Adipocyte (in vitro differentiated cells): ENCODE data around the gene GNAL.

Experiments
- DNase-seq: peaks from one replicate; pipeline ENCODE4 v3.0.0-alpha.2; 2015; ENCODE audit warnings: low read depth
- H3K27me3 ChIP-seq: replicated peaks from 2 replicates; pipeline ENCODE4 v1.7.0; 2013; ENCODE audit warnings: mild to moderate bottlenecking, low read length, moderate library complexity; ENCODE audit not compliant: control insufficient read depth, insufficient read depth
- H3K36me3 ChIP-seq: 2 replicates; pipeline ENCODE4 v1.7.0; 2013; ENCODE audit warnings: low read length, mild to moderate bottlenecking, moderate library complexity; ENCODE audit not compliant: control insufficient read depth, insufficient read depth, severe bottlenecking
- H3K4me1 ChIP-seq: 2 replicates; pipeline ENCODE4 v1.7.0; 2013; ENCODE audit warnings: mild to moderate bottlenecking, low read length, moderate library complexity; ENCODE audit not compliant: control insufficient read depth, insufficient read depth
- H3K4me3 ChIP-seq: 2 replicates; pipeline ENCODE4 v1.7.0; 2013; ENCODE audit warnings: mild to moderate bottlenecking, low read length, moderate library complexity
- H3K9ac ChIP-seq: 2 replicates; pipeline ENCODE4 v1.7.0; 2013; ENCODE audit warnings: mild to moderate bottlenecking, low read length, moderate library complexity
- H3K9me3 ChIP-seq: 2 replicates; pipeline ENCODE4 v1.7.0; 2013; ENCODE audit warnings: mild to moderate bottlenecking, low read length, moderate library complexity; ENCODE audit not compliant: control insufficient read depth

The GNAL gene

DNA sequence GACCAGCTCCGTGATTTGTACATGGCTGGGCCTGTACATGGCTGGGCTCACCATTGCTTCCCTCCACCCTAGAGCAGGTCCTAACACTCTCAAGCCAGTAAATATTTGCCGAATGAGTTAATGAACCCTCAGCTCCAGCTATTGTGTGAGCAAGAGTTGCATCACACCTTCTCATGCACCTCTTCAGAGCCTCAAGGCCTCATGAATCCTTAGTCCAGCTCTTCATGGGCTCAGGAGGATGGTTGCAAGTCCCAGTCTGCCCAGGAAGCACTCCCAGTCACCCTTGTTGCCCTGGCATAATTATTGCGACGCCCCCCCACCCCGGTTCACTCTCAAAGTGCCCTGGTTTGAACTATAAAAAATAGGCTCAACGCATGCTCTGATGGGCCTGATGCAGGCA lies 30.1 kb upstream of the GNAL start:
- Histone ChIP-seq H3K9ac (no peak overlapping the region), H3K36me3 (no peaks in the 10 kb centered on the region), H3K9me3 (peaks cover 6% of the 10 kb centered on the region), H3K27me3 (peaks cover 72% of the 10 kb centered on the region), H3K4me3 (no peak overlapping the region), H3K4me1 (no peaks in the 10 kb centered on the region)
- DNase-seq, result no peak

DNA sequence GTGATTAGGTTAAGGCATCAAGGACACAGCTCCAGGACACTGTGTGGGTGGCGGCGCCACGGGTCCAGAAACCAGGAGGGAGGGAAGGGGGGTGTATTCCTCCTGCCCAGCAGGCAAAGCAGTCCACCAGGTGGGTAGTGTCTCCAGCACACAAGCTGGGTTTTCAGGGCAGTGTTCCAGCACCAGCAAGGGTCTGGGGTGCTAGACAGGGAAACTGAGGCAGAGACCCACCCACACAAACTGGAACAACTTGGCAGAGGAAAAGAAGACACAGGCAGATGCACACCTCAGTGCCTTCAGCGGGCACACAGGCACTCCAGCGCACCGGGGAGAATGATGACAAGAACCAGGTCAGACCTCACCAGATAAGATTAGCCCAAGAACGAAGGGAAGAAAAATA lies 28.4 kb upstream of the GNAL start:
- Histone ChIP-seq H3K9me3 (peaks cover 6% of the 10 kb centered on the region), H3K4me3 (no peak overlapping the region), H3K9ac (no peak overlapping the region), H3K36me3 (no peaks in the 10 kb centered on the region), H3K4me1 (no peaks in the 10 kb centered on the region), H3K27me3 (peaks cover 76% of the 10 kb centered on the region)
- no peak for DNase-seq

DNA sequence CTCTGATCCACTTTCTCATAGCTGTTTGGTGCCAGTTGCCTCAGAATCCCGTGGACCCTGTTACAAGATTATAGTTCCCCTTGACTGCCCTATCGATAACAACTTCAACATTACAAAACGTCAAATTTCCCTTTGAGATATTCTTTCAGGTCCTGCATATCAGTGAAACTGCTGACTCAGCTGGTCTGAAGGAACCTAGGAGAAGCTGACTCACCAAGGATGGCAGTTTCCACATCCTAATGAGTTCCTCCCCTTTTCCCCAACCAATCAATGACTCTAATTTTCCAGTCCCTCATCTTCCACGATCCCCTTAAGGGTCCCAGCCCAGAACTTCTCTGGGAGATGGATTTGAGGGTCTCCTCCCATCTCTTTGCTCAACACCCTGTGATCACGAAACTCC lies 27.6 kb upstream of the GNAL start:
- peaks cover 76% of the 10 kb centered on the region for H3K27me3 ChIP-seq

DNA sequence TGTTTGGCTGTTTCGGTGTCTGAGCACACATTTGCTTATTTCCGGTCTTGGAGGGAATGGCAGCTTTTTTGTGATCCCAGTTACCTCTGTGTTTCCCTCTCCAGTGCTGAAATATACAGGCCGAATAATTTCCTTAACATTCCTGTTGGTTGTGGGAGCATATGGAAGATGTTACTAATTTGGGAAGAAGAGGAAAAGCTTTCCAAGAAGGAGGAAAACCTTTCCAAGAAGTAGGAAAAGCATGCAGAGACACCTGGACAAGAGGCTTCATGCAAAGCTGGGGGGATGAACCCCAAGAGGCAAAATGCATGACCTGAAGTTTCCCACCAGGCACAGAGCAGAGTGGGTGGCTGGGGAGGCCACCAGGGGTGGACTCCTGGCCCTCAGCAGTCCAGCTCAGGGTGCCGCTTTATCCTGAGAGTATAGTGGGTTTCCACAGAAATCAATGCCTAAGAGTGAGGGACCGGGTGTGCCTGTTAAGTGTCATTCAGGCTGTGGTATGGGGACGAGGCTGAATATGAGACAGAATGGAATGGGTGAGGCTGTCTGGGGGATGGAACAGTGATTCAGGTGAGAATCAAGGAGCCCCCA lies 25.5 kb upstream of the GNAL start:
- H3K4me1 ChIP-seq, result no peaks in the 10 kb centered on the region
- no peaks in the 10 kb centered on the region for H3K36me3 ChIP-seq
- peaks cover 6% of the 10 kb centered on the region for H3K9me3 ChIP-seq
- H3K9ac ChIP-seq, result no peak overlapping the region
- no peak overlapping the region for H3K4me3 ChIP-seq
- peaks cover 75% of the 10 kb centered on the region for H3K27me3 ChIP-seq
- DNase-seq, result no peak

More for the DNA sequence above, 27.6 kb upstream of the GNAL start:
- no peaks in the 10 kb centered on the region for H3K4me1 ChIP-seq
- H3K4me3 ChIP-seq, result no peak overlapping the region
- H3K36me3 ChIP-seq, result no peaks in the 10 kb centered on the region
- no peak for DNase-seq
- H3K9ac ChIP-seq, result no peak overlapping the region
- H3K9me3 ChIP-seq, result peaks cover 6% of the 10 kb centered on the region

DNA sequence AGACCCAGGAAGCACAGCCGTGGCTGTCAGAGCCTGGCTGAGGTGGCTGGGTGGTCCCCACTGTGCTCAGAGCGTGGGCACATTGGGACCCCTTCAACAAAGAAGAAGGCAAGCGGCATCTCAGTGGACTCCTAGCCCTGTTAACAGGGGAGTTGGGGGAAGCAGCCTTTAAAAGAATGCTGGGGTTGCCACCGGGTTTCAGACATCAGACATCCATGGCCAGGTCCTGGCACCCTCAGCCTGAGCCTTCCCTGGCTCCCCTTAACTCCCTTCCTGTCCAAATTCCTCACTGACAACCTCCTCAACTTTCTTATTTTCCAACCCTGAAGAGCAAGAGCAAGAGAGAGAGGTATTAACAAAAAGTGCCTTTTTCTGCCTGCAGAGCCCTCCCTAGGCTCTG lies 24.8 kb upstream of the GNAL start:
- Histone ChIP-seq H3K9me3 (peaks cover 6% of the 10 kb centered on the region), H3K9ac (no peak overlapping the region), H3K27me3 (peaks cover 75% of the 10 kb centered on the region), H3K4me1 (no peaks in the 10 kb centered on the region), H3K36me3 (no peaks in the 10 kb centered on the region), H3K4me3 (no peak overlapping the region)
- DNase-seq, result no peak

DNA sequence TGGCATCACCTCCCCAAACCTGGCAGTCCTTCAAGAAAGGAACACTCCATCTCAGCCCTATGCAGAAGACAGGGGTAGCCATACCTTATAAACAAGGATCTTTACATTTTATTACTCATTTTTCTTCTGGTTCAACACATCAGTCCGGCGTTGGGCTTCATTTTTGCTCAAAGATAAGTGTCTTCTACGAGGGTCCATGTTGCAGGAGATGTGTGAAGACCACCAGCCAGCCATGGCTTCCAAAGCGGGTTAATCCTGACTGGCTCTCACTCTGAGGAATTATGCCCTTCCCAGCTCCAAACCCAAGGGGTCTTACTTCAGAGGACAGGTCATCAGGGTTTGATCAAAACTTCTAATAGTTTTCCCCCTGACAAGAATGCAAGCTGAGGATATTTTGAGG lies 23.9 kb upstream of the GNAL start:
- Histone ChIP-seq H3K9me3 (peaks cover 6% of the 10 kb centered on the region), H3K36me3 (no peaks in the 10 kb centered on the region), H3K4me1 (no peaks in the 10 kb centered on the region), H3K9ac (no peak overlapping the region), H3K27me3 (peaks cover 76% of the 10 kb centered on the region), H3K4me3 (no peak overlapping the region)
- no peak for DNase-seq

DNA sequence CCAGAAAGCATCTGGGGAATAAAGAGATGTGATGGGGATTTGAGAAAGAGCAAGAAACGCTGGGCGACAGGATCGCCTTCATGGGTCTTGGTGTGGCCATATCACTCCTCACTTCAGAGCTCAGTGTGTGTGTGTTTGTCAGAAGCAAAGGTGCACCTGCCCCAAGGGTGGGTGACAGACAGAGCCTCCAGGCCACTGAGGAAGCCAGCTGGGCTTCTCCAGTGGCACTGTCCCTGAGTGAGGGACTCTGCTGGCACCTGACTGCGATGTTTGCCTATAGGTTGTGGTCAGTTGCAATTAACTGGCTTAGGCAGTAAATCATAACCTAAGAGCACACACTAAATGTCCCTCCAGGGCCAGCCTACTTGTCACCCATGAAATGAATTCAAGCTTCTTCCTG lies 23.5 kb upstream of the GNAL start:
- DNase-seq, result no peak
- Histone ChIP-seq H3K4me3 (no peak overlapping the region), H3K27me3 (peaks cover 76% of the 10 kb centered on the region), H3K4me1 (no peaks in the 10 kb centered on the region), H3K9me3 (peaks cover 6% of the 10 kb centered on the region), H3K9ac (no peak overlapping the region), H3K36me3 (no peaks in the 10 kb centered on the region)

DNA sequence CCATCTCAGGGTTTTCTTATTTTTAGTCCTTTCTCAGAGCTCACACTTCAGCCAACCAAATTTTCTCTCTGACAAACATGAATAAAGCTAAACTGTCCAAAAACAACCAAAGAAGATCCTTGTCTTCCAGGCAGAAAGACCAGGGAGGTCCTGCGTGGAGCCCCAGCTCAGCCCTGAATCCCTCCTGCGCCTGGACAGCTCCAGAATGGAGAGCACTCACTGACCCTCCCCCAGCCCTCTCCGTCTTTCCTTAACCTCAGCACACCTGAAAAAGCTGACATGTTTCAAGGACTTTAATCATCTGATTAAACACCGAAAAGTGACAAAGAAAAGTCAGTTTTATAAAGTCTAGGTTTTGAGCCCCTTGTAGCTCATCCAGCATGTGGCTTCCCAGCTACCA lies 22.9 kb upstream of the GNAL start:
- Histone ChIP-seq H3K4me3 (no peak overlapping the region), H3K36me3 (no peaks in the 10 kb centered on the region), H3K9me3 (peaks cover 6% of the 10 kb centered on the region), H3K9ac (no peak overlapping the region), H3K4me1 (no peaks in the 10 kb centered on the region), H3K27me3 (peaks cover 78% of the 10 kb centered on the region)
- DNase-seq, result no peak

DNA sequence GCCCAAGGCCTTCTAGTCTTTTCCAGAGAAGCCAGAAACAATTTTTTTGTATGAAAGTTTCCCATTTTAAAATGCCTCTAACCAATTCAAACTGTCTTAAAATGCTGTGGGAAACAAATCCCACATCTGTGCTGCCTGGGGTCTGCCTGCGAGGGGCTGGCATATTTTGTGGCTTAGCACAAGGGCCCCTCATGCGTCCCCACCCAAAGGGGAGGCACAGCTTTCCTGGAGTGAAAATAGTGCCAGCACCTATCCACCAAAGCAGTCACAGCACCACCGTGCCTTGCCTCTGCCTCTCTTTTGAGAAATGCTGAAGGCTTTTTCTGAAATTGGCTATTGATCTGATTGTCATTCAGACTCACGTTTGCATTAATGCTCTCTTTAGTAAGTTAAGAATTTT lies 22.2 kb upstream of the GNAL start:
- Histone ChIP-seq H3K4me3 (no peak overlapping the region), H3K36me3 (no peaks in the 10 kb centered on the region), H3K4me1 (no peaks in the 10 kb centered on the region), H3K9me3 (peaks cover 1% of the 10 kb centered on the region), H3K9ac (no peak overlapping the region), H3K27me3 (peaks cover 77% of the 10 kb centered on the region)
- DNase-seq, result no peak

DNA sequence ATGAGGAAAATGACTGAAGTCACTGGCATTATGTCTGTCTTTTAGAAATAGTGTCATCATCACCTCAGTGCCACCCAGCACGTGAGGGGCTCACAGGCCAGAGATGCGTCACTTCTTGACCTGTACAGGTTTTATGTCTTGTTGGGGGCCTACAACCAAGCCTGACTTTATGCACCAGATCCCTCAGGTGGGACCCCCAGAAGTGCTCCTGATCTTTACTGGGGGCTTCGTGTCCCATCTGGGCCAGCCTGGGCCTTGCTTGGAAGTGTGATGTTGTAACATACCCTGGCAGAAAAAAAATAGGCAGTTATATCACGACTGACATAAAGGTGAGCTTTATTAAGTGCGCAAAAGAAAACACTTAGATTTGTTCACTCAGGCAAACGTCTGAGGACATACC lies 21.5 kb upstream of the GNAL start:
- Histone ChIP-seq H3K9me3 (no peaks in the 10 kb centered on the region), H3K36me3 (no peaks in the 10 kb centered on the region), H3K4me1 (no peaks in the 10 kb centered on the region), H3K27me3 (peaks cover 74% of the 10 kb centered on the region), H3K9ac (no peak overlapping the region), H3K4me3 (no peak overlapping the region)
- no peak for DNase-seq

DNA sequence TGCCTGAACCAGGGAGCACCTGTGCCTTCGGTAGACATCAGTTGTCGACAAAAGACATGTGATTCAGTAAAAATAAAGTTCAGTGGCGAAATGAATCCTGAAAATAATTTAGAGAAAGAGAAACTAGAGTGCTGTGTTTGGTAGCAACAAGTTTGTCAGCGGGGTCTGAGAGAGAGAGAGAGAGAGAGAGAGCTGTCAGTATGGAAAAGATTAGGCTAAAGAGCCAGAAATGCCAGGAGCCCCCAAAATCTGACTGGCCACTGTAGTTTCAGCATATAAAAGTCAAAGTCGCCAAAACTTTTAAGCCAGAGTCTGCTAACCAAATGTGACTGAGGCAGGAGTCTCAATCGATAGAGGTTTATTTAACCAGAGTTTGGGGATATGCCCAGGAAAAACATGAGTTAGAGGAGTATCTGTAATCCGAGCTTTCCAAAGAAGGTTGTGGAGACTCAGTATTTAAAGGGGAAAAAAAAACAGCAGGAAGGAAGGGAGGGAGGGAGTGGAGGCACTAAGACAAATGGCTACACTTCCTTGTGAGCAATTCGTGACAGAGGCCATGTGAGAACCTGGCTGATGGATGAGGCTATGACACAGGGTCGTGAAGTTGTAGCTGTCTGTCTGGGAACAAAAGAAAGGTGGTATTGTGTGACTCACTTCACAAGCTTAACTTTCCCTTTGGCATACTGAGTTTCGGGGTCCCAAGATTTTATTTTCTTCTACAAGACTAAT lies 20.5 kb upstream of the GNAL start:
- peaks cover 73% of the 10 kb centered on the region for H3K27me3 ChIP-seq
- no peaks in the 10 kb centered on the region for H3K9me3 ChIP-seq
- H3K4me1 ChIP-seq, result no peaks in the 10 kb centered on the region
- H3K9ac ChIP-seq, result no peak overlapping the region
- no peaks in the 10 kb centered on the region for H3K36me3 ChIP-seq
- DNase-seq, result no peak
- H3K4me3 ChIP-seq, result no peak overlapping the region
